Retinal pigment epithelial cell (primary cell): ENCODE data around the gene GALNT15.

ENCODE experiments used
- DNase-seq: peaks from one replicate; pipeline ENCODE4 v3.0.0-alpha.2; 2010; ENCODE audit warnings: low read depth
- H3K4me3 ChIP-seq: 2 replicates; pipeline ENCODE4 v1.5.1; 2011; ENCODE audit warnings: mild to moderate bottlenecking, low read length, control low read depth, moderate library complexity
- TF ChIP-seq, protein P1 (sequence below): conservative IDR thresholded peaks from 2 replicates; pipeline ENCODE4 v1.5.1; 2011; ENCODE audit warnings: low read depth, low read length, control low read depth, inconsistent platforms

The GALNT15 gene

DNA sequence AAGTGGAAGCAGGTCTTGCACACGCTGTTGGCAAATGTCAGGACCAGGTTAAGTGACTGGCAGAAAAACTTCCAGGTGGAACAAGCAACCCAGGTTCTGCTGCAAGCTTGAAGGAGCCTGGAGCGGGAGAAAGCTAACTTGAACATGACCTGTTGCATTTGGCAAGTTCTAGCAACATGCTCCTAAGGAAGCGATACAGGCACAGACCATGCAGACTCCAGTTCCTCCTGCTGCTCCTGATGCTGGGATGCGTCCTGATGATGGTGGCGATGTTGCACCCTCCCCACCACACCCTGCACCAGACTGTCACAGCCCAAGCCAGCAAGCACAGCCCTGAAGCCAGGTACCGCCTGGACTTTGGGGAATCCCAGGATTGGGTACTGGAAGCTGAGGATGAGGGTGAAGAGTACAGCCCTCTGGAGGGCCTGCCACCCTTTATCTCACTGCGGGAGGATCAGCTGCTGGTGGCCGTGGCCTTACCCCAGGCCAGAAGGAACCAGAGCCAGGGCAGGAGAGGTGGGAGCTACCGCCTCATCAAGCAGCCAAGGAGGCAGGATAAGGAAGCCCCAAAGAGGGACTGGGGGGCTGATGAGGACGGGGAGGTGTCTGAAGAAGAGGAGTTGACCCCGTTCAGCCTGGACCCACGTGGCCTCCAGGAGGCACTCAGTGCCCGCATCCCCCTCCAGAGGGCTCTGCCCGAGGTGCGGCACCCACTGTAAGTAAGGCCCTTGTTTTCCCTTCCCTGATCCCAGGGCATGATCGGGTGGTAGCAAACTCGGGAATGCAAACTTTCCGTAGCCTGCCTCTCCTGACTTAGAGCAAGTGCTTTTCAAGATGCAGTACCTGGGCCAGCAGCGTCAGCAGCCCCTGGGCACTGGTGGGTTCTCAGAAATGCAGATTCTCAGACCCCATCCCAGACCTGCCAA is 759 bp downstream of the GALNT15 start:
- TF ChIP-seq, protein P1, sequence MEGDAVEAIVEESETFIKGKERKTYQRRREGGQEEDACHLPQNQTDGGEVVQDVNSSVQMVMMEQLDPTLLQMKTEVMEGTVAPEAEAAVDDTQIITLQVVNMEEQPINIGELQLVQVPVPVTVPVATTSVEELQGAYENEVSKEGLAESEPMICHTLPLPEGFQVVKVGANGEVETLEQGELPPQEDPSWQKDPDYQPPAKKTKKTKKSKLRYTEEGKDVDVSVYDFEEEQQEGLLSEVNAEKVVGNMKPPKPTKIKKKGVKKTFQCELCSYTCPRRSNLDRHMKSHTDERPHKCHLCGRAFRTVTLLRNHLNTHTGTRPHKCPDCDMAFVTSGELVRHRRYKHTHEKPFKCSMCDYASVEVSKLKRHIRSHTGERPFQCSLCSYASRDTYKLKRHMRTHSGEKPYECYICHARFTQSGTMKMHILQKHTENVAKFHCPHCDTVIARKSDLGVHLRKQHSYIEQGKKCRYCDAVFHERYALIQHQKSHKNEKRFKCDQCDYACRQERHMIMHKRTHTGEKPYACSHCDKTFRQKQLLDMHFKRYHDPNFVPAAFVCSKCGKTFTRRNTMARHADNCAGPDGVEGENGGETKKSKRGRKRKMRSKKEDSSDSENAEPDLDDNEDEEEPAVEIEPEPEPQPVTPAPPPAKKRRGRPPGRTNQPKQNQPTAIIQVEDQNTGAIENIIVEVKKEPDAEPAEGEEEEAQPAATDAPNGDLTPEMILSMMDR = no peak
- H3K4me3 ChIP-seq = no peak overlapping the region
- DNase-seq = no peak

DNA sequence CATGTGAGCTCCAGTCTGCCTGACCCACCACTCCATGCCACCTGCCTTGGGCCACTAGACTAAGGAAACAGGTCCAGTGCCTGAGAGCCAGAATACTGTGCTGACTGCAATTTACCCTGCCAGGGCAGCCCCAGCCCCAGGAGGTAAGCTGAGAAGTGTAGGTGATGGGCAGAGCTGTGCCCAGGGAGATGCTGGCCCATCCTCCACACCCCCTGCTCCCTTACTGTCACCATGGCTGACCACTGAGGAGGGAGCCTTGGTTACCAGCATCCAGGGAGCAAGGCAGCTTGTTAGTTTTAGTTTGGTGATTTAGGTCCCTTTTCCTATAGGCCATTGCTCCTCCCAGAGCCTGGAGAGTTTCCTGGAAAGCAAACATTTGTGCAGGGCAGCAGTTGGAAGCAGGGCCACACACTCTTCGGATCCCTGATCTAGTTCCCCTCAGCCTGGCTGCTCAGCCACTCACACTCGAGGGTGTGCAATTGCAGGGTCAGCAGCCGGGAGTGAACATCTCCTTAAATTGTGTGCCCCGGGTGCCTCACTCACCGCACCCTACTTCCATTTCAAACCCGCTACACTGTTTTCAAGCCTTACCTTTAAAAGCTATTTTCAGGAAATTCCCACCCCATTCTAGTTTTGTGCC is 2.0 kb downstream of the GALNT15 start:
- TF ChIP-seq, protein P1 = no peak
- DNase-seq = no peak
- no peak overlapping the region for H3K4me3 ChIP-seq

DNA sequence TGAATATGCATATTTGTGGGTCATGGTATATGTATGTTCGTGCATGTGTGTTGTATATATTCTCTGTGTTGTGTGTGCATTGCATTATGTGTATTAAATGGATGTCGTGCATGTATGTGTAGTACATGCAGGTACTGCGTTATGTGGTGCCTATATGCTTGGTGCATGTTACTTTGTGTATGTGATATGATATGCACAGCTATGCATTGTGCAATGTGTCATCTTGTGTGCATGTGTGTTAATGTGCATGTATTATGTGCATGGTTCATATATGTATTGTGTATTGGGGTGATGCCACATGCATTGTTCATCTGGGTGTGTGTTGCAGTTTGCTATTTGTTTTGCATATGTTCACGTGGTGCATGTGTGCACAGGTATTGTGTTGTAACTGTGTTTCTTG is 2.9 kb downstream of the GALNT15 start:
- TF ChIP-seq, protein P1 = no peak
- DNase-seq = no peak
- no peak overlapping the region for H3K4me3 ChIP-seq

DNA sequence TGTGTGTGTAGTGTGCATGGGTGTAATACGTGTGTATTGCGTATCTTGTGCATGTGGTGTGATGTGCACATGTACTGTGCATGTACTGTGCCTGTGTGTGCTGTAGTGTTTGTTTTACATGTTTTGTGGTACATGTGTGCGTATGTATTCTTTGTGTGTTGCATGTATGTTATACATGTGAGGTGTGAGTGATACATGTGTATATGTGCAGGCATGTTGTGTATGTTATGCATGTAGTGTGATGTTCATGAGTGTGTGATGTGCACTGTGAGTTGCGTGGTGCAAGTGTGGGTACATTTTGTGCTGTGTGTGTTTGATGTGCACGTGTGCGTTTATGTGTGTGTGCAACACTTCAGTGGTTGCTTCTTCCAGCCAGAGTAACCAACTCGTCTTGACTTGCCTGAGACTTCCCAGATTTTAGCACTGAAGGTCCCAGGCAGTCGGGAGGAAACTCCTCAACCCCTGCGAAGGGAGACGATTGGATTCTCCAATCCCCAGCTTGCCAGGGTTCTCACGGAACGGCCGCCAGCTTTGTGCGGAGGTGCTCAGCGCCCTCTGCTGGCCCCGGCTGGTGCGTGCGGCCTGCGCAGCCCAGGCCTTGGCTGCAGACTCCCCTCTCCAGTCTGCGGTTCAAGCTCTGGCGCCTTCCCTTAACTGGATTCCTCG is 3.6 kb downstream of the GALNT15 start:
- TF ChIP-seq, protein P1 = peak; percentile 98
- no peak for DNase-seq

DNA sequence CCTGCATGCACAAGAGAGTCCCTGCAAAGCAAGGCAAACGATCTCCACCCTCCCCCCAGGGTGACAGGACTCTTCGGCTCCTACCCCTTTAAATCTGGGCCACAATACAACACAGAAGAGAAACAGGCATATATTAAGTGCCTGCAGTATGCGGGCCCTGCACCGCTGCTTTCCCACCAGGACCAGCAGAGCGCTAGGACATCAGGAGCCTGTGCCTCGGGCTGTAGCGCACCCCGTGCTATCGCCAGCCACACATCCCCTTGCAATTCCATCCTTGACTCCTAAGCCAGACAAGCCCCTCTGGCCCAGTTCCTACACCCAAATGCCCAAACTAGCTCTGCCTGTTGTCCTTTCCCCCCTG is 4.1 kb downstream of the GALNT15 start:
- no peak for DNase-seq
- TF ChIP-seq, protein P1 = no peak
- H3K4me3 ChIP-seq = no peak overlapping the region

More for the DNA sequence above, 3.6 kb downstream of the GALNT15 start:
- H3K4me3 ChIP-seq = no peak overlapping the region

DNA sequence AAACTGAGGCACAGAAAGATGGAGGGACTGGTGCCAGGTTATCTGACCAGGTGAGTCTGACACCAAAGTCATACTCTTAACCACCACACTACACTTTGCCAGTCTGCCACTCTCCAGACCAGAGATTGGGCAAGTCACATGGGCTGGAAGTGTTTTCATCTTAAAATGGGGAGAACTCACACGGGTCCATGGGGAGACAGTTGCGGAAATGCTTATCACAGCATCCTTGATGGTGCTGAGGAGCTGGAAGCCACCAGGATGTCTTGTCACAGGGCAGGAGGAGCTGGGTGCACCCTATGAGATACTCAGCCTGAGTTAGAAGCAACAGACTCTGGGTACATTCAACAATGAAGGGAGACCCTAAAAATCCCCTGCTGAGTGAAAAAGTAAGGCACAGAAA is 4.8 kb downstream of the GALNT15 start:
- no peak overlapping the region for H3K4me3 ChIP-seq
- no peak for DNase-seq
- TF ChIP-seq, protein P1 = no peak
